ENCODE measurements around the gene TNFRSF13B.

Gene TNFRSF13B

GRCh38 chr17:16937431-16937830 lies 34.5 kb downstream of the TNFRSF13B start:
- no peak for DNase-seq
- Histone ChIP-seq H3K4me3 (ENCODE audit: low read depth, low read length) (no peak overlapping the region), H3K27ac (no peak overlapping the region), H3K9me3 (ENCODE audit: severe bottlenecking) (no peaks in the 10 kb centered on the region), H3K36me3 (no peaks in the 10 kb centered on the region), H3K27me3 (ENCODE audit: insufficient read depth, low read depth, severe bottlenecking) (no peaks in the 10 kb centered on the region)
- TF ChIP-seq, protein P1, sequence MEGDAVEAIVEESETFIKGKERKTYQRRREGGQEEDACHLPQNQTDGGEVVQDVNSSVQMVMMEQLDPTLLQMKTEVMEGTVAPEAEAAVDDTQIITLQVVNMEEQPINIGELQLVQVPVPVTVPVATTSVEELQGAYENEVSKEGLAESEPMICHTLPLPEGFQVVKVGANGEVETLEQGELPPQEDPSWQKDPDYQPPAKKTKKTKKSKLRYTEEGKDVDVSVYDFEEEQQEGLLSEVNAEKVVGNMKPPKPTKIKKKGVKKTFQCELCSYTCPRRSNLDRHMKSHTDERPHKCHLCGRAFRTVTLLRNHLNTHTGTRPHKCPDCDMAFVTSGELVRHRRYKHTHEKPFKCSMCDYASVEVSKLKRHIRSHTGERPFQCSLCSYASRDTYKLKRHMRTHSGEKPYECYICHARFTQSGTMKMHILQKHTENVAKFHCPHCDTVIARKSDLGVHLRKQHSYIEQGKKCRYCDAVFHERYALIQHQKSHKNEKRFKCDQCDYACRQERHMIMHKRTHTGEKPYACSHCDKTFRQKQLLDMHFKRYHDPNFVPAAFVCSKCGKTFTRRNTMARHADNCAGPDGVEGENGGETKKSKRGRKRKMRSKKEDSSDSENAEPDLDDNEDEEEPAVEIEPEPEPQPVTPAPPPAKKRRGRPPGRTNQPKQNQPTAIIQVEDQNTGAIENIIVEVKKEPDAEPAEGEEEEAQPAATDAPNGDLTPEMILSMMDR (IDR thresholded peaks at IDR 0.05; ENCODE audit: low read depth, low read length): no peak

- no peaks in the 10 kb centered on the region for H3K27me3 ChIP-seq (ENCODE audit: insufficient read depth, low read depth, severe bottlenecking)
These were observed 35.2 kb downstream of the TNFRSF13B start for GRCh38 chr17:16936536-16937310.

DNA sequence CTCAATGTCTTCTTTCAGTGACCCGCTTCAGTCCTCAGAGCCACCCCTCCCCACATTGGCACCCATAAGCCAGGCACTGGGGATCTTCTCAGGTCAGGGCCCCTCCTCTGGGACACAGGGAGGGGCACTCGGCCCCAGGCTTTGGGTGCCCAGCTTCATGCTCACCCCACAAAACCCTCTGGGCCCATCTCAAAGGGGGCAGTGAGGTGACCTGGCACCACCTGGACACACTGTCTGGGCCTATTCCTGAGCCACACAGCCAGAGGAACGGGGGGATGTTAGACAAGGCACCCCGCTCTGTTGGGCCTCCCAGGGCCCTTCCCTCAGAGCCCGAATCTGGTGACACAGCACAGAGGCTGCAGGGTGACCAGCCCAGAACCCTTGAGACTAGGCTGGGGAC lies 36.1 kb downstream of the TNFRSF13B start:
- H3K4me3 ChIP-seq (ENCODE audit: low read depth, low read length): no peak overlapping the region
- no peak for DNase-seq
- no peaks in the 10 kb centered on the region for H3K9me3 ChIP-seq (ENCODE audit: severe bottlenecking)
- H3K27ac ChIP-seq: no peak overlapping the region
- H3K36me3 ChIP-seq: no peaks in the 10 kb centered on the region
- TF ChIP-seq, protein P1 (IDR thresholded peaks at IDR 0.05; ENCODE audit: low read depth, low read length): no peak
- H3K27me3 ChIP-seq (ENCODE audit: insufficient read depth, low read depth, severe bottlenecking): no peaks in the 10 kb centered on the region

More at GRCh38 chr17:16936536-16937310, 35.2 kb downstream of the TNFRSF13B start:
- Histone ChIP-seq H3K9me3 (ENCODE audit: severe bottlenecking) (no peaks in the 10 kb centered on the region), H3K36me3 (no peaks in the 10 kb centered on the region), H3K4me3 (ENCODE audit: low read depth, low read length) (no peak overlapping the region), H3K27ac (no peak overlapping the region)
- DNase-seq: peak; percentile 53
- TF ChIP-seq, protein P1 (IDR thresholded peaks at IDR 0.05; ENCODE audit: low read depth, low read length): no peak

DNA sequence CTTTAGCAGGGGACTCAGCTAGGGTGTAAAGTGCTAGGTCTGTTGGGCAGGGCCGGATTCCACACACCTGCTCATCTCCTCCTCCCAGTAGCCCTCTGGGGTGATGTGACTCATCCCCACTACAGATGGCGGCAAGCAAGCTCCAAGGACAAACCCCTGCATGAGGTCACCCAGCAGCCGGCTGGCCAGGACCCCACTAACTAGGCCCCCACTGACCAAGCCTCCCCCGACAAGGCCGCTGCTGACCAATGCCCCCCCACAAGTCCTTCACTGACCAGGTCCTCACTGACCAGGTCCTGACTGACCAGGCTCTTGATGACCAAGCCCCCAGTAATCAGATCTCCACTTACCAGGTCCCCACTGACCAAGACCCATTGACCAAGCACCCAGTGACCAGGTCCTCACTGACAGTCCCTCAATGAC lies 36.7 kb downstream of the TNFRSF13B start:
- Histone ChIP-seq H3K36me3 (no peaks in the 10 kb centered on the region), H3K27ac (no peak overlapping the region), H3K9me3 (ENCODE audit: severe bottlenecking) (no peaks in the 10 kb centered on the region), H3K4me3 (ENCODE audit: low read depth, low read length) (no peak overlapping the region), H3K27me3 (ENCODE audit: insufficient read depth, low read depth, severe bottlenecking) (no peaks in the 10 kb centered on the region)
- DNase-seq: no peak
- TF ChIP-seq, protein P1 (IDR thresholded peaks at IDR 0.05; ENCODE audit: low read depth, low read length): no peak

GRCh38 chr17:16934836-16935235 lies 37.1 kb downstream of the TNFRSF13B start:
- Histone ChIP-seq H3K4me3 (ENCODE audit: low read depth, low read length) (no peak overlapping the region), H3K27me3 (ENCODE audit: insufficient read depth, low read depth, severe bottlenecking) (no peaks in the 10 kb centered on the region), H3K9me3 (ENCODE audit: severe bottlenecking) (no peaks in the 10 kb centered on the region), H3K36me3 (no peaks in the 10 kb centered on the region), H3K27ac (no peak overlapping the region)
- TF ChIP-seq, protein P1 (IDR thresholded peaks at IDR 0.05; ENCODE audit: low read depth, low read length): no peak
- no peak for DNase-seq

Measured in WERI-Rb-1 (cell line).